ENCODE measurements around the gene UCN2. TPM values are rescaled to one million over a fixed set of nuclear protein-coding genes. Genes with fewer than 3 reads are reported as not detected.

Gene UCN2
- total RNA-seq, 4 donors from 2014 or later: 1.7 TPM; not detected in 3

DNA sequence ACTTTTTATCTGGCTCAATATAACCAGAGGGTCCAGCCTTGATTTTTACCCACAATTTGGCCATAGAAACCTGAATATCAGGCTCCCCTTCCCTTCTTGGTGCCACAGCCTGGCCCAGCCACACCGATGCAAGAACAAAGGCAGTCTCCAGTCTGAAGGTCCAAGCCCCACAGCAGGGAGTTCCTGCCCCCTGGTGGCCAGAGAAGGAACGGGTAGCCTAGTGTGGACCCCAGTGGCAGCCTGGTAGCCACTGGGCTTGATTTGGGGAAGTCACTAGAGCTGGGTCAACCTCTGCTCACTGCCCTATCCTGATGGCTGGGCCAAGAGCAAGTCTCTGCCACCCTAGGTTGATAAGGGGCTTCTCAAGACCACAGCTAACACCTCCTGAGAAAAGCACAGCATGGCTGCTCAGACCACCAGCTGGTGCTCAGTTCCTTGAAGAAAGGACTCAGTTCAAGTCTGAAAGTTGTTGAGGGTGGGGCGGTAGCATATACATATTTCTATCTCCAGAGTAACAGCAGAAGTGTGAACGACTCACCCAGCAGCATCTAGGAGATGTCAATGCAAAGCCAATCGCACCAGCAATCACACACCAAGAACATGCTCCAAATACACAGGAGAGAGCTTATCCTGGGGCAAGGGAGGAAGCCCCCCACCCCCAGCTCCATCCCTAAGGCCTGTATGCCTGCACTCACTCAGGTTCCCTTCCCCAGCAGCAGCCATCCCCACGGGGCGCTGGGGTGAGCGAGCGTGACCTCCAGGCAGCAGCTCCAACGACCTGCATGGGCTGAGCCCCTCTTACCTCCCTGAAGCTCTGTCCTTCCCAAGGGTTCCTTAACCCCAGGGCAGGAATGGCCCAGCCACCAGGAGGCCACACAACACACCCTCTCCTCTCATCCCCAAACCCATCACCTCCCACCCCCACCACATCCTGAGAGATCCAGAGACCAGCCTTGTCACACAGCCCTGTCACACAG is 14.6 kb downstream of the UCN2 start:
- H3K4me3 ChIP-seq: no peak overlapping the region
- no peaks in the 10 kb centered on the region for H3K9me3 ChIP-seq
- TF ChIP-seq, protein P1, sequence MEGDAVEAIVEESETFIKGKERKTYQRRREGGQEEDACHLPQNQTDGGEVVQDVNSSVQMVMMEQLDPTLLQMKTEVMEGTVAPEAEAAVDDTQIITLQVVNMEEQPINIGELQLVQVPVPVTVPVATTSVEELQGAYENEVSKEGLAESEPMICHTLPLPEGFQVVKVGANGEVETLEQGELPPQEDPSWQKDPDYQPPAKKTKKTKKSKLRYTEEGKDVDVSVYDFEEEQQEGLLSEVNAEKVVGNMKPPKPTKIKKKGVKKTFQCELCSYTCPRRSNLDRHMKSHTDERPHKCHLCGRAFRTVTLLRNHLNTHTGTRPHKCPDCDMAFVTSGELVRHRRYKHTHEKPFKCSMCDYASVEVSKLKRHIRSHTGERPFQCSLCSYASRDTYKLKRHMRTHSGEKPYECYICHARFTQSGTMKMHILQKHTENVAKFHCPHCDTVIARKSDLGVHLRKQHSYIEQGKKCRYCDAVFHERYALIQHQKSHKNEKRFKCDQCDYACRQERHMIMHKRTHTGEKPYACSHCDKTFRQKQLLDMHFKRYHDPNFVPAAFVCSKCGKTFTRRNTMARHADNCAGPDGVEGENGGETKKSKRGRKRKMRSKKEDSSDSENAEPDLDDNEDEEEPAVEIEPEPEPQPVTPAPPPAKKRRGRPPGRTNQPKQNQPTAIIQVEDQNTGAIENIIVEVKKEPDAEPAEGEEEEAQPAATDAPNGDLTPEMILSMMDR (IDR thresholded peaks at IDR 0.05): peak; percentile 76 to 96 (median 88)
- TF ChIP-seq POLR2A (IDR thresholded peaks at IDR 0.05): no peak
- peak; percentile 77 to 93 (median 85) for DNase-seq
- H3K27me3 ChIP-seq: no peaks in the 10 kb centered on the region
- peaks cover 0 to 17% (median 0%) of the 10 kb centered on the region in 4 donors for H3K4me1 ChIP-seq
- peak overlapping the region in 1 of 4 donors; percentile 19 for H3K27ac ChIP-seq
- H3K36me3 ChIP-seq: peaks cover 0 to 38% (median 0%) of the 10 kb centered on the region in 3 donors

DNA sequence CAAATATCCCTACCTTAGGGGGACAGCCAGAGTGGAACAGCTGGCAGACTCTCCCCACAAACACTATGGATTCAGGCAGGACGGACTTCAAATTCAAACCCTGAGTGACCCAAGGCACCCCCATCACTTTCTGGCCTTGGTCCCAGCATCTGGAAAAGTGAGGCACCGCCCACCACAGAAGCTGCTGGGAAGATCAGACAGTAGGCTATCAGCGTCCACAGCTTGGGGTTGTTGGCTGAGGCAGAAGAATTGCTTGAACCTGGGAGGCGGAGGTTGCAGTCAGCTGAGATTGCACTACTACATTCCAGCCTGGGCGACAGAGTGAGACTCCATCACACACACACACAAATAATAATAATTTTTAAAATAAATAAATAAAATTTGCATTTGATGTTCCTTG is 15.5 kb downstream of the UCN2 start:
- H3K36me3 ChIP-seq: peaks cover 0 to 42% (median 0%) of the 10 kb centered on the region in 3 donors
- no peaks in the 10 kb centered on the region for H3K27me3 ChIP-seq
- peaks cover 0 to 9% (median 0%) of the 10 kb centered on the region in 4 donors for H3K4me1 ChIP-seq
- TF ChIP-seq POLR2A (IDR thresholded peaks at IDR 0.05): no peak
- TF ChIP-seq, protein P1 (IDR thresholded peaks at IDR 0.05): no peak
- no peak for DNase-seq
- H3K9me3 ChIP-seq: no peaks in the 10 kb centered on the region
- no peak overlapping the region for H3K27ac ChIP-seq
- H3K4me3 ChIP-seq: no peak overlapping the region

DNA sequence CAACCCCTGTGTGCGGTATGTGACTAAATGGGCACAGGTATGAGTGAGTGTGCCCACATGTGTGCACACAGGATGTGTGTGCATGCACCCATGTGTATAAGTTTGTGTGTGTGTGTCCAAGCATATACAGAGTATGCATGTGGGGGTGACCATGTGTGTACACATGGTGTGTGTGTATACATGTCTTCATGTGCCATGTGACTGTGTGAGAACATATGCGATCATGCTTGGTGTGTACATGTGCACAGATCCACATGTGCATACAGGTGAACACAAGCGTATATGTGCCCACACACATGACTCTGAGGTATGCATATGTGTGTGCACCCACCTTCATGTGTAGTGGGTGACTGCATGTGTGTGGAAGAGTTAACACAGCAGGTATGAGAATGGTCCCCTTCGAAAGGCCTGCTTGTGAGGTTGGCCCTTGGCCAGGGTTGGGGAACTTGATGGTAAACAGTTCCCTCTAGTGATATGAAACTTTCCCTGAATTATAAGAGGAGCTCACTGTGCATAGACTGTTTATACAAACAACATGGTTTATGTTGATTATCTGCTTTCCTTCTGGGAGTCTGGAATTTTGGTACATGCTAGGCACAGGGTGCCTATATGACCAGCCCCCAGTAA is 17.3 kb downstream of the UCN2 start:
- H3K9me3 ChIP-seq: no peaks in the 10 kb centered on the region
- H3K36me3 ChIP-seq: peaks cover 0 to 52% (median 0%) of the 10 kb centered on the region in 3 donors

DNA sequence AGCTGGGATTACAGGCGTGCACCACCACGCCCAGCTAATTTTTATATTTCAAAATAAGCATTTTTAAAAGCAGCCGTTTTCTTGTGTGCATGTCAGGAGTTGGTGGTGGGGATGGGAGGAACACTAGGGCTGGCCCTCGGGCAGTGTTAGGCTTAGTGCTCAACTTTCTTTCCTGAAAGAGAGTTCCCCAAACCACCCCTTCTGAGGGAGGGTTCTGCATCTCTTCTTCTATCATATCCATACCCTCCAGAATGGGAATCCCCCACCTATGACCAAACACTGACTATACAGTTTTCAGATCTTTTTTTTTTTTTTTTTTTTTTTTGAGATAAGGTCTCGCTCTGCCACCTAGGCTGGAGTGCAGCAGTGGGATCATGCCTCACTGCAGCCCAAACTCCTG is 19.4 kb downstream of the UCN2 start:
- Histone ChIP-seq H3K36me3 (peaks cover 0 to 67% (median 0%) of the 10 kb centered on the region in 3 donors), H3K27me3 (no peaks in the 10 kb centered on the region), H3K9me3 (no peaks in the 10 kb centered on the region), H3K27ac (no peak overlapping the region), H3K4me3 (no peak overlapping the region), H3K4me1 (no peaks in the 10 kb centered on the region)
- TF ChIP-seq, protein P1 (IDR thresholded peaks at IDR 0.05): no peak
- TF ChIP-seq POLR2A (IDR thresholded peaks at IDR 0.05): no peak
- DNase-seq: no peak

More for the DNA sequence above, 17.3 kb downstream of the UCN2 start:
- Histone ChIP-seq H3K27ac (no peak overlapping the region), H3K27me3 (no peaks in the 10 kb centered on the region), H3K4me3 (no peak overlapping the region), H3K4me1 (no peaks in the 10 kb centered on the region)
- peak in 1 of 3 donors; percentile 20 for DNase-seq
- TF ChIP-seq POLR2A (IDR thresholded peaks at IDR 0.05): no peak
- TF ChIP-seq, protein P1 (IDR thresholded peaks at IDR 0.05): no peak

DNA sequence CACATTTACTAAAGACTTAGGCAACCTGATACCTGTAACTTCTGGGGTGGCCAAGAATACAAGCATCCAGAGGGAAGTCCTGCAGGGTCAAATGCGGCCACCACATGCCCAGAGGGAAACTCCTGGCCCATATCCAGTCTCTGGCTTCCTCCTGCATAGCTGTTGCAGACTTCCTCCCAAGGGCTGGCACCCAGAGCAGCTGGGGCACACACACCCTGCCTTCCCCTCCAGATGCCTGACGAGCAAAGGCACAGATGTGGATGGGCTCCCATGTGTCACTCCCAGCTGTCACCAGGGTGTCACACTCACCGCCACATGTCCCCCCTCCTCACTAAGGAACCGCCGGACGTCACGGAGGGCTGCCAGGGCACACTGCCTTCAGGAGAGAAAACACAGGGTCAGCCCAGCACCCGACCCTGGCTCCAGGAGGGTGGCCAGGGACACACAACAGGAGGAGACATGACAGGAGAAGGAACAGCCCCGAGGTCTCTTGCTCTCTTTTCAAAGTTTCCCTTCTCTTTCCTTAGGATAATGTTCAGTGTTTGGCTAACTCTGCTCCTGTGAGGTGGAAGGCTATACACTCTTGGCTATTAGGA is 20.2 kb downstream of the UCN2 start:
- Histone ChIP-seq H3K4me1 (no peaks in the 10 kb centered on the region), H3K9me3 (no peaks in the 10 kb centered on the region), H3K27me3 (no peaks in the 10 kb centered on the region), H3K27ac (no peak overlapping the region), H3K36me3 (peaks cover 0 to 75% (median 0%) of the 10 kb centered on the region in 3 donors), H3K4me3 (no peak overlapping the region)
- peak in 1 of 3 donors; percentile 41 for DNase-seq
- TF ChIP-seq, protein P1 (IDR thresholded peaks at IDR 0.05): no peak
- no peak for TF ChIP-seq POLR2A (IDR thresholded peaks at IDR 0.05)
